Stimulated activated CD8-positive, alpha-beta memory T cell treated with anti-CD3 and anti-CD28 coated beads, Interleukin-7, amount 100 ng/mL, for 24 hours (primary cell): ENCODE data around the gene PPDPF.
A peak's percentile ranks its signal among the peaks of the same experiment; 100 is the strongest.
"Not testable (repeated sequence)": the region's sequence is repeated elsewhere in the genome, so short reads cannot be mapped to it uniquely, and the experiment has no call there.

ENCODE experiments used
- DNase-seq: peaks from one replicate; pipeline ENCODE4 v3.0.0-alpha.2; 2020; ENCODE audit warnings: low read depth

The PPDPF gene, protein sequence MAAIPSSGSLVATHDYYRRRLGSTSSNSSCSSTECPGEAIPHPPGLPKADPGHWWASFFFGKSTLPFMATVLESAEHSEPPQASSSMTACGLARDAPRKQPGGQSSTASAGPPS

DNA sequence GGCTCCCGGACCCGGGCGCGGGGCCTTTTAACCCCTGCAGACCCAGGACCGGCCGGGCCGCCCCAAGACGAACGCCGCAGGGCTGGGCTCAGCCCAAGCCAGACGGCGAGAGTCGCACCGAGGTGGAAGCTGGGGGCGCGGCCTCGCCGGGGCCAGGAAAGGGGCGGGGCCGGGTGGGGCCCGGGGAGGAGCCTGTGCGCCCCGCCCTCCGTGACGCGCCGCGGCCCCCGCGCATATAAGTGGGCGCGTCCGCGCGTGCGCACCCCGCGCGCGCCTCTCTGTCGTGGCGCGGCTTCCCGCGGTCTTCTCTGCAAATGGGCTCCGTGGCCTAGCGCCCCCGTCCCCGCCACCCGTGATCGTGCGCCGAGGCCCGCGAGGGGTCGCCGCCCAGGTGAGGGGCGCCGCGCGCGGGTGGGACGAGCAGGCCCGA lies at the start of gene PPDPF:
PPDPF (plus strand) TSS at position 262 of the 430 bp plus-strand sequence. CDS start 544 bp downstream, outside the sequence.
- peak; percentile 58 for DNase-seq

DNA sequence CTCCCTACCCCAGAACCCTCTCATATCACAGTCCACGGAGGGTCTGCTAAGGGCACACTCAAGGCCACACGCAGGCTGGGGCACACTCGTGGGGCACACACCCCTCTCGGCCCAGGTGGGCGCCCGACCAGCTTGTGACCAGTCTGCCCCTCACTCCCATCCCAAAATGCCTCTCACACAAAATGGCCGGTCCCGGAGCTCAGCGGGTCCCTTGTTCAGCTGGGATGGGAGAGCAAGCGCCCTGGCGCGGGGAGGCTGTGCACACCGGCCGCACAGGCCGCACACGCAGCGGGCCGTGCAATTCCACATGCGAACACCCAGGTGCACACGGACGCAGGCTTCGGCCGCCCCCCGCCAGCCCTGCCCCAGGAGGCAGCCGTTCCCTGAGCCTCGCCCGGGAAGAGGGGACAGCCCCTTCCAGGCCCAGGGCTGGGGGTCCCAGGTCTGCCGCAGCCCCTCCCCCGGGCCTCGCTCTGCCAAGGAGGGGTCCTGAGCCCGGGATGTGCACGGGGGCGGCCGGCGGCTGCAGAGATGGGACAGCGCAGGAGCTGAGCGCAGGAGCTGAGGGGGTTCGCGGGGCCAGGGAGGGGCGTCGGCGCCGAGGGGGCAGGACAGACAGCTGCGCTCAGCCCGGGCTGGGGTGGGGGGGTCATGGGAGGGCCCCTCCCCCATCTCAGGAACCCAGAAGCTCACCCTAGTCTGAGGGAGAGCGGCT lies 49.4 kb upstream of the PPDPF start:
- DNase-seq: no peak

DNA sequence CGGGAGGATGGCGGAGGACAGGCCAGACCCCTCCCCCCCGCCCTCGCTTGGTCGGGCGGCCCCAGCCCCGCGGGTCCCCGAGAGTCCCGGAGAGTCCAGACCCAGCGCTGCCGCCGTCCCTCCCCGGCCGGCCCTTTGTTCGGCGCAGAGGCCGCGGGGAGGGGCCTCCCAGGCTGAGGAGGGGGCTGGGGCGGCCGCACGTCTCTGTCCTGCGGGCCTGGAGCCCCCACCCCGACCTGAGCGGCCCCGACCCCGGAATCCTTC lies 48.9 kb upstream of the PPDPF start:
- no peak for DNase-seq

DNA sequence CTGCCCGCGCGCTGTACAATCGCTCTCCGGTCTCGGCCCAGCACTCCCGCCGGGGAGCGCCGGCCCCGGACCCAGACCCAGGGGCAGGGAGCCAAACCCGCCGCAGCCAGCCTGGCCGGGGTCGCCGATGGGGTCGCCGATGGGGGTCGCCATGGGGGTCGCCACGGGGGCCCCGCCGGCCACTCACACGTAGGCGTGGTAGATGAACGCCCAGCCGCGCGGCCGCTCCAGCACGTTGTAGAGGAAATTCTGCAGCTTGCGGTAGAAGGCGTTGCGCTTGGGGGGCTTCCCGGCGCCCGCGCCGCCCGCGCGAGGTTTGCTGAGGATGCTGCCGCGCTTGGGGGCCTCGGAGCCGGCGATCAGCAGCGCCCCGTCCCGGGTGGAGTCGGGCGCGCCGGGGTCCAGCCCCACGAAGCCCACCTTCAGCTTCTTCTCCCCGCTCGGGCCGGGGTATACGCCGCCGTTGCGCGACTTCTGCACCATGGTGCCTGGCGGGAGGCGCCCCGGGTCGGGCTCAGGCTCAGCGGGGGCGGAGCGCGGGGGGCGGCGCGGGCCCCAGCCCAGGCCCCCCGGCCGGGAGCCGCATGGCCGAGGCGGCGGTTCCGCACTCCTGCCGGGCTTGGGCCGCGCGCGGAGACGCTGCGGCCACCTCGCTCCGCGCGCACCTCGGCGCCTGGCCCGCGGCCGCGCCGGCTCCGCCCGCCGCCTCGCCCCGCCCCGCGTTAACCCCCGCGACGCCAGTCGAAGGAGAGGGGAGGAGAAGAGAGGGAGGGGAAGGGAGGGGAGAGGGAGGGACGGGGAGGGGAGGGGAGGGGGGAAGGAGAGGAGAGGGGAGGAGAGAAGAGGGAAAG lies 48.4 kb upstream of the PPDPF start, which contains the start of gene KCNQ2:
KCNQ2 (minus strand) TSS at position 675 of the 851 bp plus-strand sequence; CDS start at position 483, 192 bp downstream.
- no peak for DNase-seq

DNA sequence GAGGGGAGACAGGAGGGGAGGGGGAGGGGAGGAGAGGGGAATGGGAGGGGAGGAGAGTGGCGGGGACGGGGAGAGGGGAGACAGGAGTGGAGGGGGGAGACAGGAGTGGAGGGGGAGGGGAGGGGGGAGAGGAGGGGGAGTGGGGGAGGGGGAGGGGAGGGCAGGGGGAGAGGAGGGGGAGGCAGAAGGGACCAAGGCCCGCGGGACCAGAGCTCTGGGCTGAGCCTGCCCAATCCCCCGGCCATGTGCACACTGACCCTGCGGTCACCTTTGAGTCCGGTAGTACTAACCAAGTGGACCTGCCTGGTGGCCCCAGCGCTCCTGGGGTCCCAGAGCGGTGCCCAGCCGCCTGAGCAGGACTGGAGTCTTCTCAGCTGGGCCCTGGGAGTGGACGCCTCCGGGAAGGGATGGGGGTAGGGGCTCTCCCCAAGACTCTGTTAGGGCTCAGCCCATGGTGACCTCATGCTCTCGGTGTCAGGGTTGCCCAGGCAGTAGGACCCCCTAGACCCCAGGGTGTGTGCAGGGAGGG lies 47.6 kb upstream of the PPDPF start:
- DNase-seq: no peak

DNA sequence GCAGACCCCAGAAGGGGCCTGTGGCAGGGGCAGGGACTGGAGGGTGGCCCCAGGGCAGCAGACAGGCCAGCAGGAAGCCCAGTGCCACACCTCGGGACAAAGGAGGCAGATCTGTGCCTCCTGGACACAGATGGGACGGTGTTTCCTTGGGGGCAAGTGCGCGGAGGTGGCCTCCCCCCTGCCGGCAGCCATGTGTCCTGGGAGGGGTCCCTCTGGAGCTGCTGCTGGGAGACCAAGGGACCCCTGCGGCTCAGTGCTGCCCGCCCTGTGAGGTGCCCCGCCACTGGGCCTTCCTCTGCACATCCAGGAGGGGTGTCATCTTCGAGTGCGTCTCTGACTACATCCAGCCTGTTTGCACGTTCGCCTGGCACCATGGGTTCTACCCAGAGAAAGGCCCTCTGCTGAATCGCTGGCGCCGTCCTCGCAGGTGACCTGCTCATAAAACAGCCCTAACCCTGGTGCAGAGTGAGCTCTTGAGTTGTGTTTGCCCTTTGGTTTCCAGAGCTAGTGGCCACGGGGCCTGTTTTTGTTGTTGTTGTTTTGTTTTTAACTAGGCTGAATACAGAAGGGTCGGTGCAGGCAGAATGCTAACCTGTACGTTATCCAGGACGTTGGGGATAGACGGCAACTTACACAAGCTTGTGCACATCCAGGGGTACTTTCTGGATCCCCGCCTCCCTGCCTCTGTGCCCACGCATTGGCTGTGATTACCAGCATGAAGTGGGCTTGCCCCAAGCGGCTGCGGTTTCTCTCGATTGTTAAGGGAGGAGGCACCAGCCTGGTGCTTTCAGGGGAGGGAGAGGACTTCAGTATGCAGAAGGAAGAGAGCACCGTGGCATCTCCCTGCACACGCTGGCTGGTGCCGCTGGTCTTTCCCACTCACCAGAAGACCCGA lies 46.8 kb upstream of the PPDPF start:
- DNase-seq: no peak

DNA sequence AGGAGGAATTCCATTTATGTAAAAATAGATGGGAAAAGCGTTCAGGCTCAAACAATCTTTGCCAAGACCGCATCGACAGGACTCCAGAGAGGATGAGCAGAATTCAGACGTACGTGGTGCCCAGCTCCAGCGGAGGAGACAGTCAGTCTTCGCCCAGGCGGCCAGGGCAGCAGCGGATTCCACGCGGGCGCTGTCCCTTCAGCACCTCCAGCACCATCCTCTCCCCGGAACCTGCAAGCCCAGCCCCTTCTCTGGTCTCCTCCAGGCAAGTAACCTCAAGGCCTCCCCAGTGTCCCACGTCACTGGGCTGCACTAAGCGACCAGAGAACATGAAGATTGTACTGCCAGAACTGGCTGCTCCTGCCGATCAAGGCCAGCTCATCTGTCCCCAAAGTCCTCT lies 45.4 kb upstream of the PPDPF start:
- no peak for DNase-seq

DNA sequence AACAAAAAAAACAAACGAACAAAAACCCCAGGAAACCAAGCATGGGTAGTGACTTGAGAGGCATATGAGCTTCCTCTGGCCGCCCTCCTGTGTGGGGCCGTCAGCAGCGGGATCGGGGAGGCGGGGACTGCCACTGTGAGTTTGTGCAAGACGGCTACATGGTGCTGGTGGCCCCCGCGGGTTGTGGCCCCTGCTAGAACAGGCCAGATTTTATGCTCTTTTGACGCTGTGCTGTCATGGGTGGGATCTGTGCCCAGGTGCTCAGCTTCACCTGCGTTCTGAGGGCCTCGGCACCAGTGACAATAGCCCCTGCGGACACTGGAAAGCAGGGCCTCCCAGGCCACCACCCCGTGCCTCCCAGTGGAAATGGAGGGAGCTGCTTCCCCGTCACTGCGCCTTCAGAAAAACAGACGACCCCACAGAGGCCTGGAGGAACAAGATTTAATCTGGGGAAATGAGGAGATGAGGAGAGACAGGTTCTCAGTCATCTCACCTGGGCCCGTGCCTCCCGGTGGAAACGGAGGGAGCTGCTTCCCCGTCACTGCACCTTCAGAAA lies 43.4 kb upstream of the PPDPF start:
- no peak for DNase-seq

DNA sequence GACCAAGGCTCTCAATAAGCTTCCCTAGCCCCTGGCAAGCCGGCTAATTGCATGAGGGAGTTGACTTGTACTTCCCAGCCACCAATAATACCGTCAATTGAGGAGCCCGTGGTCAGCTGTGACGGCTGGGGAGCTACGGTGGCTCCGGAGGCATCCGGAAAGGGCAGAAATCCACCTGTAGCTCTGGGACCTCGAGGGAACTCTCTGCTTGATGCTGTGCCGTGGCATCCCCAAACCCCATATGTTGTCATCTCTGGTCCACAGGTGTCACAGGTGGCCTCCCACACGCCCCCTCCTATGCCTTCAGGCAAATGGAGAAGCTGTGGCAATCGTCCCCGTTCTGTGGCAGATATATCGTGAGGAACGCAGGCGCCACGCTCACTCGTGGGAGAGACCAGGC lies 42.6 kb upstream of the PPDPF start:
- no peak for DNase-seq

DNA sequence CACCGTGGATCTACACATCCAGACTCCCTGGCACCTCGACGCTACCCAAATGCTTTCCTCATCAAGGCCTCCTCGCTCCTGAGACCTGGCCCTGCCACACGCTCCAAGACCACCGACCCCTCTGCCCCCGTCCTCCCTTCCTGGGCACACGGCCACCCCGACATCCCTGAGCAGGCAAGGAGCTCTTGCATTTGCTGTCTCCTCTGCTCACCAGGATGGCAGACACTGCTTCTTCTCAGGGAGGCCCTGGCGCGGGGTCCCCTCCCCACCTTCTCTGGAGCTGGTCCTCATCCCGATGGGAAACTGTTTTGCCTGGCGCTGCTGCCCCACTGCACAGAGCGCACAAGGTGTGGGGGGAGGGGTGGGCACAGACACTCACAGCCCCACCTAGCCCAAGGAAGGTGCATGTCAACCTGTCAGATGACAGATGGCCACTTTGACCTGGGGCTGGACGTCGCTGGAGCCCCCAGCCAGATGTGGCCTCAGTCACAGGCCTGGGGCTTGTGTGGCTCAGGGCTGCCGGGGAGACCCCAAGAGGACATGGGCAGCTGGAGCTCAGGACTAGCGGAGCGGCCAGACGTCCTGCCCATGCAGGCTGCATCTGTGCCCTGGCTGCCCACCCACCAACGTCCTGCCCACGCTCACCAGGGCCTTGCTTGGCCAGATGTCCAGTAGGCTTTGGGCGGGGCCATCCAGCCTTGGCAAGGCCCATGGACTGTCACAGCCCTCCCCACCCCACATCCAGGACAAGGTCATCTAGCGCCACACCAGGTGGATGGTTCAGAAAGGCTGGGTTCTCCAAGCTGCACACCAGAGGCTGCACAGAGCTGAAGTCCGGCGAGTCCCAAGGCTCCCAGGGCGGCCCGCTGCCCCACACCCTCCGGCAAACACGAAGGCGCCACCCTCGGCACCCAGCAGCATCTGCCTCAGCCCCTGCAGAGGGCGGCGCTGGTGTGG lies 41.9 kb upstream of the PPDPF start:
- no peak for DNase-seq

DNA sequence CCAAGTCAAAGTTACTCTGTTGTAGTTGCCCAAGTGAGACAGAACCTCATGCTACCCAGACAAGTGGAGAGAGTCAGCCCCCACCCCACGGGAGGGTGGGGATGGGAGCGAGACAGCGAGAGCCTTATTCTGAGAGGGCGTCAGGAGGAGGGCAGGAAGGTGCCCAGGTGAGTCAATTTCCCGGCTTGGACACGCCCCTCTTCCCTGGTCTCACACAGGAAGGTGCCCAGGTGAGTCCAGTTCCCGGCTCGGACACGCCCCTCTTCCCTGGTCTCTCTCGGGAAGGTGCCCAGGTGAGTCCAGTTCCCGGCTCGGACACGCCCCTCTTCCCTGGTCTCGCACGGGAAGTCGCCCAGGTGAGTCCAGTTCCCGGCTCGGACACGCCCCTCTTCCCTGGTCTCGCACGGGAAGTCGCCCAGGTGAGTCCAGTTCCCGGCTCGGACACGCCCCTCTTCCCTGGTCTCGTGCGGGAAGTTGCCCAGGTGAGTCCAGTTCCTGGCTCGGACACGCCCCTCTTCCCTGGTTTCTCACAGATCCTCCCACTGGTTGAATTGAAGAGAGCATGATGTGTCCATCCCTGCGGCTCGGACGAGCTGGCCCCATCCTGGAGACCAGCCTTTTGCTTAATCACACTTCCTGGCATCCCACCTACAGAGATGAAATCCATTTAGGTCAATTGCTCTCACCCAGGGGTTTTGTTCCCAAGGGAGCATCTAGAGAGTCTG lies 40.7 kb upstream of the PPDPF start:
- DNase-seq: not testable (repeated sequence)

DNA sequence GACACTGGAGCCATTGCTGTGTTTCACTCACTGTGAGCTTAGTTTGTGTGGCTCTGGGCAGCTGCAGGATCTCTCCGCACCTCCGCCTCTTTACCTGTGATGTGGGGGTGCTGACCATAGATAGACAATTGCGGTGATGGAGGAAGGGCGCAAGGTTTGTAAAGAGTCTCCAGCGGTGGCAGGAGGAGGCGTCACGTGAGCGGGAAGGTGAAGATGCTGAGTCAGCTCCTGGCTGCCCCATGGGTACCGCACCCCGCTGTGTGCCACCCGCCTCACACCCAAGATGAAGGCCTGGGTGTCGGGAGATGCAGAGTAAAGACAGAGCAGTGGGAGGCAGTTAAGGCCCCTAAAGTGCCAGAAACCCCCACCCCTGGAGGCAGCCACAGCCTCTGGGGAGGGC lies 39.1 kb upstream of the PPDPF start:
- DNase-seq: no peak

DNA sequence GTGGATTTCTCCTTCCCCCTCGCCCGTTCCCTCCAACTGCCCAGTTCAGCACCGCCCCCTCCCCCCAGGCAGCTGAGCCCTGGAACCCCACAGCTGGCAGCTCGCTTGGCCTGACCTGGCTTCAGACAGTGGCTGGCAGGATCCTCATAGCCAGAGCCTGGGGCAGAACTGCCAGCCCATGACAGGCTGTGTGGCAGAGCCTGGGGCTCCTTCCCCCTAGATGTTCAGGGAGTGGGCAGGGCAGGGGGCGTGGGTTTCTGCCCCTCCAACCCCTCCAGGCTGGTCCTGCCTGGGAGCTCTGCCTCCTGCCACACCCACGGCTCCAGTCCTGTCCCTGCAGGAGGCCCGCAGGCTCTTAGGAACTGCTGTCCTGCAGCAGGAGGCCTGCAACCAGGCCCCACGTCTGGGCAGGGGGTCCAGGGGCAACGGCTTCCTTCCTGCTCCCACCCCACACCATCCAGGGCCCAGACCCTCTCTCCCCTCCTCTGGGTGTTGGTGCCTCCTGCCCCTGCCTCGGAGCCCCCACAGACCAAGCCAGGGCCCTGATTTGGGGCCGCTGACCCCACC lies 38.5 kb upstream of the PPDPF start:
- DNase-seq: no peak

DNA sequence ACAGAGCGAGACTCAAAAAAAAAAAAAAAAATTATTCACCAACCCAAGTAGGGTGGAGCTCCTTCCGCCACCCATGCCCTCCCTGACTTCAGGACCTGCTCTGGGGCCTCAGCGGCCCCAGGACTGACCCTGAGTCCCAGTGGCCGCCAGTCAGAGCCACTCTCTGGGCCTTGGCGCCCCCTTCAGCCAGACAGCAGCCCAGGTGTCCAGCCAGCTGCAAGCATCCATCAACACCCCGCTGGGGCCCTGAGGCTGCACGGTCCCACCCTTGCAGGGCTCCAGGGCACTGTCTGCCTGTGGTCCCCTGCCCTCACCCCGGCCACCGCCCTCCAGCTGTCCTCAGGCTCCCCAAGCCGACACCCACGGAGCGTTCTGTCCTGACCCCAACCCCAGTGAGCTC lies 36.7 kb upstream of the PPDPF start:
- DNase-seq: no peak

DNA sequence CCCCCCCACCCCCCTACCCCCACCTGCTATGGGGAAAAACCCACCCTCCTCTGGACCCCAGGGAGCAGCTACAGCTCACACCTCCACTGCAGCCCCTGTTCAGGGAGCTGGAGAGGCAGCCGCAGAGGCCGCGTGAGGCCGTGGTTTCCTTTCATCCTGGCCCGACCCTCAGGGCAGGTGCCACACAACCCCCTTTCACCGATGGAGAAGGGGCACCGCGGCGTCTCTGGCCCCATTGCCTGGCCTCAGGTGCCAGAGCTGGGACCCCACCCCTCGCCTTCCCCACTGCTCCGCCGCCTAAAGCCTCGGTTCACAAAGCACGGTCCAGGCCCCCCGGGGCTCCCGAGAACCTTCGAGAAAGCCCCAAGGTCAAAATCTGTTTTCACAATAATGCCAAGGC lies 36.3 kb upstream of the PPDPF start:
- DNase-seq: no peak

DNA sequence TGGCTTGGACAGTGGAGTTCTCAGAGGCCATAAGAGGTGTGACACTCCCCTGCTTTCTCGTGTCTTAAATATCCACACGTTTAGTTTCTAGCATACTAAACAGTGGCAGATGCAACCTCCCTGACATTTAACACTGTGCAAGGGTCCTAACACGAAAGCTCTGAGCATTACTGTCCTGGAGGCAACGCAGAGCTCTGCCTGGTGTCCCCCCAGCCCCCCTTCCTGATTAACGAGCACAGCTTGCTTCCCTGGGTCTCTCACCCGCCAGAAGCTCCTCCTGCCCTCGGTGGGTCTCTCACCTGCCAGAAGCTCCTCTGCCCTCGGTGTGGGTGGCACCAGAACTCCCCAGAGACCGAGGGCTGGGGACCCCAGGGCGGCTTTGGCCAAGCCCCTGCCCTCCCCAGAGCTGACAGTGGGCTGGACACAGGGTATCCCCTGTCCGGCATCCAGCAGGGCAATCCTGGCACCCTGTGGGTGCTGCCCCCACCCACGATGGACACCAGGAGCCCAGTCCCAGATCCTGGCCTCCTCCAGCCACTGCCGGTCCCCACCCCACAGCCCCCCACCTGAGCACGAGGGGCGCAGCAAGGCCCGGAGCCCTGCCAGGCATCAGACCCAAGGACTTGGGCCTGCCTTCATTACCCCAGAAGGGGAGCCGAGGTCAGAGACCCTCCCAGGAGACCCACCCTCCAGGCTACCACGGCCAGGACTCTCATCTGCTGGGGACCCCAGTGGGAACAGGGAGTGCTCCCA lies 35.7 kb upstream of the PPDPF start:
- DNase-seq: no peak

DNA sequence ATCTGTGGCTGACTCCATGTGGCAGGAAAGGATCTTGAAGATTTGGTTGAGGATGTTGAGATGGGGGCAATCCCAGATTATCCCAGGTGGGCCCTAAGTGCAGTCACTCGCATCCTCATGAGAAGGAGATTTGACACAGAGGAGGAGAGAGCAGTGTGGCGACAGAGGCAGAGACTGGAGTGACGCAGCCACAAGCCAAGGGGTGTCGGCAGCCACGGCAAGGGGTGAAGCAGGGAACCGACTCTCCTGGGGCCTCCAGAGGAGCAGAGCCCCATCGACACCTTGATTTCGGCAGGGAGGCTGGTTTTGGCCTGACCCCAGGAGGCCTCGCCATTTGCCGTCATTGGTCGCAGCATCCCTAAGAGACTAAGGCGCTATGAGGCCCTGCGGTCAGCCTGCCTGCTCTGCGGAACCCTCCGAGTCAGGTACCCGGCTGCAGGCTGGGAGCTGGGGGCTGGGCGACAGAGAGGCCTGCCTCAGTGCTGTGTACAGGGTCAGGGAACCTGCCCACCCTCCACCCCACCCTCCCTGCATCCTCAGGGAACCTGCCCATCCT lies 34.2 kb upstream of the PPDPF start:
- DNase-seq: no peak

DNA sequence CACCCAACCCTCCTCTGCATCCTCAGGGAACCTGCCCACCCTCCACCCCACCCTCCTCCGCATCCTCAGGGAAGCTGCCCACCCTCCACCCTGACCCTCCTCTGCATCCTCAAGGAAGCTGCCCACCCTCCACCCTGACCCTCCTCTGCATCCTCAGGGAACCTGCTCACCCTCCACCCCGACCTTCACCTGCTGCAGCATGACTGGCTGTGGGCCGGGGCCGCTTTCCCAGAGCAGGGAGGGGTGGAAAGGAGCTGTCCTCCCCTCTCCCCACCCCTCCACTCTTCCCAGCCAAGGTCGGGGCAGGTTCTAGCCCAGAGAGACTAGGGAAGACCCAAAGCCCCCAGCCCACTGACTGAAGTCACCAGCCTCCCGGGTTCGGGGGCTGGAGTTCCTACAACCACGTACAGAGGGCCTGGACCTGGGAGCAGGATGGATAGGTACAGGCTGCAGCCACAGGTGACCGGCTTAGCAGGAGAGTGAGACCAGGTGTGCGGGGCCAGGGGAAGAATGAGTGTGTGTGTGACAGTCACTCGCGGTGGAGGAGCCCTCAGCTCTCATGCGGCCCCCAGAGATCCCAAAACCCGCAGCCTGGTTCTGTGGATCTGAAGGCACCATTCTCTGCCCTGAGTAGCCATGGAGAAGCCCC lies 33.3 kb upstream of the PPDPF start:
- DNase-seq: no peak
